KMS-11 (cell line): ENCODE results near the gene CARD10.

Source experiments
- H2AFZ ChIP-seq: fragments of 200-600 bp; sonication (generic); 2 replicates; pipeline ENCODE4 v1.6.1; 2016; ENCODE audit warnings: antibody characterized with exemption, mixed run types, low read depth
- H3K27ac ChIP-seq: fragments of 200-600 bp; sonication (generic); 2 replicates; pipeline ENCODE4 v1.6.1; 2016; ENCODE audit warnings: mild to moderate bottlenecking, mixed run types
- H3K27me3 ChIP-seq: fragments of 200-600 bp; sonication (generic); 2 replicates; pipeline ENCODE4 v1.6.1; 2017; ENCODE audit warnings: mild to moderate bottlenecking, low read depth, mixed run types, moderate library complexity; ENCODE audit not compliant: insufficient read depth
- H3K36me3 ChIP-seq: fragments of 200-600 bp; sonication (generic); 2 replicates; pipeline ENCODE4 v1.6.1; 2017; ENCODE audit warnings: mild to moderate bottlenecking, mixed run types; ENCODE audit not compliant: insufficient read depth
- H3K4me1 ChIP-seq: fragments of 200-600 bp; sonication (generic); 2 replicates; pipeline ENCODE4 v1.6.1; 2016; ENCODE audit warnings: mild to moderate bottlenecking, low read depth, mixed run types; ENCODE audit not compliant: poor library complexity, severe bottlenecking
- H3K4me2 ChIP-seq: fragments of 200-600 bp; sonication (generic); 2 replicates; pipeline ENCODE4 v1.7.0; 2016; ENCODE audit warnings: mild to moderate bottlenecking, mixed run types
- H3K4me3 ChIP-seq: fragments of 200-600 bp; sonication (generic); IDR thresholded peaks from 2 replicates; pipeline ENCODE4 v1.6.1; 2017; ENCODE audit warnings: low read depth, low read length, mixed read lengths; ENCODE audit not compliant: insufficient read depth
- H3K79me2 ChIP-seq: fragments of 200-600 bp; sonication (generic); 2 replicates; pipeline ENCODE4 v1.6.1; 2016; ENCODE audit warnings: low read depth, mixed run types; ENCODE audit not compliant: insufficient read depth
- H3K9ac ChIP-seq: fragments of 200-600 bp; sonication (generic); 2 replicates; pipeline ENCODE4 v1.6.1; 2016; ENCODE audit warnings: mild to moderate bottlenecking, mixed run types
- H4K20me1 ChIP-seq: fragments of 200-600 bp; sonication (generic); 2 replicates; pipeline ENCODE4 v1.6.1; 2016; ENCODE audit warnings: mild to moderate bottlenecking, mixed run types; ENCODE audit not compliant: insufficient read depth
- TF ChIP-seq, protein P1 (sequence below): fragments of 200-600 bp; sonication (generic); conservative IDR thresholded peaks from 2 replicates; pipeline ENCODE4 v1.6.1; 2017; ENCODE audit warnings: low read depth, mild to moderate bottlenecking, antibody characterized with exemption, low read length, moderate library complexity, mixed read lengths

Gene CARD10

DNA sequence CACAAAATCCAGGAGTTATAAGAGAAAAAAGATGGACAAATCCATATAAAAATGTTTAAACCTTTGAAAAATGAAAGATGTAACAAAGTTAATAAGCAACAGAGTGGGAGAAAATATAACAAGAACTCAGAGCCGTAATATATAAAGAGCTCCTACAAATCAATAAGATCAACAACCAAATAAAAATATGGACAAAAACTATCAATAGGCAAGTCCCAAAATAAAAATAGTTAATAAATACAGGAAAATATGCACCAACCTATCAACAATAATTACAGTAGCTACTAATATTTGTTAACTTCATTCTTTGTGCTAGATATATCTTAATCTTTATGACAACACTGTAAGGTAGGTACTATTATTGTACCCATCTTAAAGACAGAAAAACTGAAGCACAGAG lies 2.8 kb downstream of the CARD10 start:
- Histone ChIP-seq H3K9ac (no peak overlapping the region), H3K4me2 (no peak overlapping the region), H2AFZ (no peak overlapping the region), H4K20me1 (no peaks in the 10 kb centered on the region), H3K4me1 (no peaks in the 10 kb centered on the region), H3K4me3 (no peak overlapping the region), H3K79me2 (no peaks in the 10 kb centered on the region), H3K27ac (no peak overlapping the region), H3K27me3 (peaks cover 22% of the 10 kb centered on the region), H3K36me3 (no peaks in the 10 kb centered on the region)
- TF ChIP-seq, protein P1, sequence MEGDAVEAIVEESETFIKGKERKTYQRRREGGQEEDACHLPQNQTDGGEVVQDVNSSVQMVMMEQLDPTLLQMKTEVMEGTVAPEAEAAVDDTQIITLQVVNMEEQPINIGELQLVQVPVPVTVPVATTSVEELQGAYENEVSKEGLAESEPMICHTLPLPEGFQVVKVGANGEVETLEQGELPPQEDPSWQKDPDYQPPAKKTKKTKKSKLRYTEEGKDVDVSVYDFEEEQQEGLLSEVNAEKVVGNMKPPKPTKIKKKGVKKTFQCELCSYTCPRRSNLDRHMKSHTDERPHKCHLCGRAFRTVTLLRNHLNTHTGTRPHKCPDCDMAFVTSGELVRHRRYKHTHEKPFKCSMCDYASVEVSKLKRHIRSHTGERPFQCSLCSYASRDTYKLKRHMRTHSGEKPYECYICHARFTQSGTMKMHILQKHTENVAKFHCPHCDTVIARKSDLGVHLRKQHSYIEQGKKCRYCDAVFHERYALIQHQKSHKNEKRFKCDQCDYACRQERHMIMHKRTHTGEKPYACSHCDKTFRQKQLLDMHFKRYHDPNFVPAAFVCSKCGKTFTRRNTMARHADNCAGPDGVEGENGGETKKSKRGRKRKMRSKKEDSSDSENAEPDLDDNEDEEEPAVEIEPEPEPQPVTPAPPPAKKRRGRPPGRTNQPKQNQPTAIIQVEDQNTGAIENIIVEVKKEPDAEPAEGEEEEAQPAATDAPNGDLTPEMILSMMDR = no peak

DNA sequence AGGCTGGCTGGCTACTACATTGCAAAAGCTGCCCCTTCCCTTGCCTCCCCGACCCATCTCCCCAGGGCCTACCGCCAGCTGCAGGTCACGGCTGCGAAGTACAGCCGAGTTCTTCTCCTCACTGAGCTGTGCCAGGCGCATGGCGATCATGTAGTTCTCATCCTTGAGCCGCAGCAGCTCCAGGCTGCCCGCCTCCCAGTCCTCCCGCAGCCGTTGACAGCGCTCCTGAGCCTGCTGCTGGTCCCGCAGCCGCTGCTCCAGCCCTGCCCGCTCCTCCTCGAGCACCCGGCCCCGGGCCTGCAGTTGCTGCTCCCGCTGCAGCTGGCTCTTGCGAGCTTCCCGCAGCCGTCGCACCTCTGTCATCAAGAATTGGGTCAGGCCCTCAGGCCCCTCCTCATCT lies 3.3 kb downstream of the CARD10 start:
- H3K9ac ChIP-seq = no peak overlapping the region
- no peak overlapping the region for H3K4me3 ChIP-seq
- no peak overlapping the region for H3K27ac ChIP-seq
- H2AFZ ChIP-seq = no peak overlapping the region
- no peaks in the 10 kb centered on the region for H4K20me1 ChIP-seq
- no peaks in the 10 kb centered on the region for H3K4me1 ChIP-seq
- TF ChIP-seq, protein P1 = no peak
- no peak overlapping the region for H3K4me2 ChIP-seq
- no peaks in the 10 kb centered on the region for H3K79me2 ChIP-seq
- peaks cover 17% of the 10 kb centered on the region for H3K27me3 ChIP-seq
- no peaks in the 10 kb centered on the region for H3K36me3 ChIP-seq

DNA sequence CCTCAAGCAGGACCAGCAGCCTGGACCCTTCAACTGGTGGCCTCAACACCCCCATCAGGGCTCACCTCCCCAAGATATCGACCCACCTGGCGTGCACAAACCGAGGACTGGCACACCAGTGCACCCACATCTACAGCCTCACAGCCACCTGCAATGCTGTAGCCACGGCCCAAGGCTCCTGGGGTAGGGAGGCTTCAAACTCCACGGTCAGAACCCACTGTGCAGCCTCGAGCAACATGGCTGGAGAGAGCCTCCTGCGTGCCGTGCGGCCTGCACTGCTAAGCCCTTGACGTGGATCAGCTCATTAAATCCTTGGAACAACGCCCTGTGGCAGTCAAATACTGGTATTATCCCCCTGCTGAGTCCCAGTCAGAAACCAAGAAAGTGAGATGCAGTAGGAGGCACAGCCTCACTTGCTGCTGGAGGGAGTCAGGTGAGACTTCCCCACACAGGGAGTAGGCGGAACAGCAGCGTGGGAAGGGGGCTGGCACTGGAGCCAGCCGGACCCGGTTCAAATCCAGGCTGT lies 4.6 kb downstream of the CARD10 start:
- H3K4me1 ChIP-seq = no peaks in the 10 kb centered on the region
- TF ChIP-seq, protein P1 = no peak
- H3K9ac ChIP-seq = no peak overlapping the region
- H3K4me3 ChIP-seq = no peak overlapping the region
- H4K20me1 ChIP-seq = no peaks in the 10 kb centered on the region
- H2AFZ ChIP-seq = no peak overlapping the region
- no peak overlapping the region for H3K27ac ChIP-seq
- no peaks in the 10 kb centered on the region for H3K36me3 ChIP-seq
- peaks cover 6% of the 10 kb centered on the region for H3K27me3 ChIP-seq
- no peaks in the 10 kb centered on the region for H3K79me2 ChIP-seq
- H3K4me2 ChIP-seq = no peak overlapping the region

DNA sequence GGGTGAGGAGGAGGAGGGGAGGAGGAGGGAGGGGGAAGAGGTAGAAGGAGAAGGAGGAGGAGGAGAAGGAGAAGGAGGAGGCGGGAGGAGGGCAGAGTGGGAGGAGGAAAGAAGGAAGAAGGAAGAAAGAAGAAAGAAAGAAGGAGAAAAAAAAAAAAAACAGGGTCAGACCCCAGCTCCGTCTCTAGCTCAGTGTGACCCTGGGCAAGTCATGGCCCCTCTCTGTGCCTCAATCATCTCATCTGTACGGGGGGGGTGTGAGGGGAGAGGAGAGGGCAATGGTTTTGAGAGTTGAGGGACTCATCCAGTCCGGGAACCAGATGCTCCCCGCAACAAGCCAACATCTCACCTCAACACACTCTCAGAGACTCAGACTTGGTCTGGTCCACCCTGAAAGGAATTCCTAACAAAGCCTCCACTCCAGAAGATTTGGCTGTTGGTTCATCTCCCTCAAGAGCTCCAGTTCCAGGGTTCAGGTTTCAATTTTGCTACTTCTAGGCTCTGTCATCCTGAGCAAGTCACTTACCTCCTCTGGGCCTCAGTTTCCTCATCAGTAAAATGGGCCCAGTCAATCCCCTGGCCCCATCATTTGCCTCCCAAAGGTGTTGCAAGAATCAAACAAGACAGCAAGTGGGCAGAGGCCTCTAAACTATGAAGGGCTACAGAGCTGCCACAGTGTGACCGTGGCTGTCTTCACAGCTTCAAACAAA lies 7.7 kb downstream of the CARD10 start:
- no peaks in the 10 kb centered on the region for H3K4me1 ChIP-seq
- no peak overlapping the region for H2AFZ ChIP-seq
- H3K4me3 ChIP-seq = no peak overlapping the region
- H3K27me3 ChIP-seq = peaks cover 4% of the 10 kb centered on the region; the same call in 1 of the 2 replicates
- no peaks in the 10 kb centered on the region for H3K36me3 ChIP-seq
- no peaks in the 10 kb centered on the region for H4K20me1 ChIP-seq
- no peaks in the 10 kb centered on the region for H3K79me2 ChIP-seq
- H3K27ac ChIP-seq = no peak overlapping the region
- no peak overlapping the region for H3K9ac ChIP-seq
- TF ChIP-seq, protein P1 = no peak
- no peak overlapping the region for H3K4me2 ChIP-seq
